PC-9 (cell line): ENCODE measurements around the gene HAUS5. TPM values are rescaled to one million over a fixed set of nuclear protein-coding genes. Genes with fewer than 3 reads are reported as not detected.

ENCODE experiments used
- BruUV-seq: library from RNA; stranded (reverse); fragments of 400-500 nt; replicated peaks from 2 replicates; lab custom pipeline; 2021; lab: Mats Ljungman, UMichigan
- CTCF ChIA-PET: fragments of 300-600 bp; sonication (Branson Sonifier 250); formaldehyde crosslinking; loops from one replicate; lab custom pipeline; 2022; ENCODE audit warnings: antibody characterized with exemption; lab: Charles Lee
- POLR2A ChIA-PET: fragments of 300-600 bp; sonication (Branson Sonifier 250); formaldehyde crosslinking; loops from one replicate; lab custom pipeline; 2022; ENCODE audit warnings: antibody characterized with exemption; ENCODE audit not compliant: unreplicated experiment; lab: Charles Lee
- DNase-seq, 2 experiments: peaks; one replicate each; pipeline versions ENCODE4 v3.0.0 to v3.0.0-alpha.2; 2015 to 2022; ENCODE audit warnings: mixed read lengths in 1 of 2
- H2AFZ ChIP-seq: fragments of 200-600 bp; sonication (generic); 2 replicates; pipeline ENCODE4 v1.8.1; 2017; ENCODE audit warnings: antibody characterized with exemption
- H3F3A ChIP-seq: fragments of 200-600 bp; sonication (generic); 2 replicates; pipeline ENCODE4 v1.8.1; 2017; ENCODE audit warnings: antibody characterized with exemption, mild to moderate bottlenecking, low read depth; ENCODE audit not compliant: insufficient read depth
- H3K27ac ChIP-seq: fragments of 200-600 bp; sonication (generic); 2 replicates; pipeline ENCODE4 v1.6.1; 2016; ENCODE audit warnings: mixed run types
- H3K27me3 ChIP-seq: fragments of 200-600 bp; sonication (generic); 2 replicates; pipeline ENCODE4 v1.6.1; 2016; ENCODE audit warnings: low read depth, mixed run types; ENCODE audit not compliant: insufficient read depth
- H3K36me3 ChIP-seq: fragments of 200-600 bp; sonication (generic); 2 replicates; pipeline ENCODE4 v1.6.1; 2016; ENCODE audit warnings: low read depth, mixed run types
- H3K4me1 ChIP-seq: fragments of 200-600 bp; sonication (generic); replicated peaks from 2 replicates; pipeline ENCODE4 v1.6.1; 2016; ENCODE audit warnings: mixed run types; ENCODE audit not compliant: insufficient read depth
- H3K4me2 ChIP-seq: fragments of 200-600 bp; sonication (generic); 2 replicates; pipeline ENCODE4 v1.6.1; 2017; ENCODE audit warnings: mixed run types
- H3K4me3 ChIP-seq: fragments of 200-600 bp; sonication (generic); 2 replicates; pipeline ENCODE4 v1.6.1; 2016; ENCODE audit warnings: mixed run types
- H3K79me2 ChIP-seq: fragments of 200-600 bp; sonication (generic); 2 replicates; pipeline ENCODE4 v1.6.1; 2017; ENCODE audit warnings: low read depth, mixed run types
- H3K9me2 ChIP-seq: fragments of 200-600 bp; sonication (generic); 2 replicates; pipeline ENCODE4 v1.8.1; 2017; ENCODE audit warnings: mild to moderate bottlenecking; ENCODE audit not compliant: insufficient read depth
- H3K9me3 ChIP-seq: fragments of 200-600 bp; sonication (generic); 2 replicates; pipeline ENCODE4 v1.8.1; 2016; ENCODE audit warnings: low read depth; ENCODE audit not compliant: insufficient read depth
- H4K20me1 ChIP-seq: fragments of 200-600 bp; sonication (generic); 2 replicates; pipeline ENCODE4 v1.8.1; 2017; ENCODE audit not compliant: insufficient read depth
- EZH2 ChIP-seq: fragments of 200-600 bp; sonication (generic); IDR thresholded peaks from 2 replicates; pipeline ENCODE4 v1.8.0; 2017; ENCODE audit warnings: antibody characterized with exemption, low read depth
- intact Hi-C: fragments of 100-400 bp; cut with micrococcal nuclease; formaldehyde crosslinking; loops from one replicate; pipeline ENCODE4 v1.10.0; 2022; ENCODE audit not compliant: unreplicated experiment
- total RNA-seq: library from RNA; stranded (reverse); gene quantifications from 2 replicates; pipeline ENCODE4 v1.2.3, GENCODE V29; 2021
- TF ChIP-seq, protein P1 (sequence below): fragments of 200-600 bp; sonication (generic); conservative IDR thresholded peaks from 2 replicates; pipeline ENCODE4 v1.6.1; 2017; ENCODE audit warnings: mixed run types, antibody characterized with exemption, mild to moderate bottlenecking, moderate library complexity

The HAUS5 gene
- total RNA-seq, 1 experiment from 2014 or later: 21.7 TPM

DNA sequence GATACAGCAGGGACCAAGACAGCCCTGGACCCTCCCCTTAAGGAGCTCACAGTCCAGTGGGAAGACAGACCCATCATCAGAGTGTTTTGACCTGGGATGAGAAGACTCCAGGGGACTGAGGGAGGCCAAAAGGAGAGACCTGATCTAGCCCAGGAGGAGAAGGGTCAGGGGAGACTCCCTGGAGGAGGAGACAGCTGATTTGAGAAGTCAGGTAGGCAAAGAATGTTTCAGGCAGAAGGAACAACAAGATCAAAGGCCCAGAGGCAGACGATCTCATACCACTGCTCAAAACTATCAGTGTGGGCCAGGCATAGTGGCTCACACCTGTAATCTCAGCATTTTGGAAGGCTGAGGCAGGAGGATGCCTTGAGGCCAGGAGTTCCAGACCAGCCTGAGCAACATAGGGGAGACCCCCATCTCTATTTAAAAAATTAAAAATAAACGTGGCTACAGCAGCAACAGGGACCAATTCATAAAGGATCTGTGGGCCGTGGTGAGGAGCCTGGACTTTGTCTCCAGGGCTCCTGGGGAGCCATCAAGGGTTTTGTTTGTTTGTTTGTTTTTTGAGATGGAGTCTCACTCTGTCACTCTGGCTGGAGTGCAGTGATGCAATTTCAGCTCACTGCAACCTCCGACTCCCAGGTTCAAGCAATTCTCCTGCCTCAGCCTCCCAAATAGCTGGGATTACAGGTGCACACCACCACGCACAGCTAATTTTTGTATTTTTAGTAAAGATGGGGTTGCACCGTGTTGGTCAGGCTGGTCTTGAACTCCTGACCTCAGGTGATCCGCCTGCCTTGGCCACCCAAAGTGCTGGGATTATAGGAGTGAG, 33.4 kb downstream of the HAUS5 start:
- Histone ChIP-seq H3K27ac (no peak overlapping the region), H3F3A (peaks cover 15% of the 10 kb centered on the region; the same call in 1 of the 2 replicates), H3K27me3 (no peaks in the 10 kb centered on the region), H3K4me3 (no peak overlapping the region), H4K20me1 (no peaks in the 10 kb centered on the region; the same call in 1 of the 2 replicates), H3K36me3 (no peaks in the 10 kb centered on the region), H3K9me2 (no peaks in the 10 kb centered on the region), H3K4me1 (peaks cover 17% of the 10 kb centered on the region), H3K79me2 (peaks cover 27% of the 10 kb centered on the region), H2AFZ (no peak overlapping the region), H3K4me2 (peak overlapping the region; percentile 94; the same call in 1 of the 2 replicates), H3K9me3 (no peaks in the 10 kb centered on the region)
- CTCF ChIA-PET: no interaction called here
- BruUV-seq: no TSS peak
- intact Hi-C loops: loop anchor here (2.0 kb wide), 1 partner anchor 71 kb away; no protein-coding TSS in a partner anchor
- POLR2A ChIA-PET: no interaction called here
- no peak for TF ChIP-seq EZH2
- TF ChIP-seq, protein P1, sequence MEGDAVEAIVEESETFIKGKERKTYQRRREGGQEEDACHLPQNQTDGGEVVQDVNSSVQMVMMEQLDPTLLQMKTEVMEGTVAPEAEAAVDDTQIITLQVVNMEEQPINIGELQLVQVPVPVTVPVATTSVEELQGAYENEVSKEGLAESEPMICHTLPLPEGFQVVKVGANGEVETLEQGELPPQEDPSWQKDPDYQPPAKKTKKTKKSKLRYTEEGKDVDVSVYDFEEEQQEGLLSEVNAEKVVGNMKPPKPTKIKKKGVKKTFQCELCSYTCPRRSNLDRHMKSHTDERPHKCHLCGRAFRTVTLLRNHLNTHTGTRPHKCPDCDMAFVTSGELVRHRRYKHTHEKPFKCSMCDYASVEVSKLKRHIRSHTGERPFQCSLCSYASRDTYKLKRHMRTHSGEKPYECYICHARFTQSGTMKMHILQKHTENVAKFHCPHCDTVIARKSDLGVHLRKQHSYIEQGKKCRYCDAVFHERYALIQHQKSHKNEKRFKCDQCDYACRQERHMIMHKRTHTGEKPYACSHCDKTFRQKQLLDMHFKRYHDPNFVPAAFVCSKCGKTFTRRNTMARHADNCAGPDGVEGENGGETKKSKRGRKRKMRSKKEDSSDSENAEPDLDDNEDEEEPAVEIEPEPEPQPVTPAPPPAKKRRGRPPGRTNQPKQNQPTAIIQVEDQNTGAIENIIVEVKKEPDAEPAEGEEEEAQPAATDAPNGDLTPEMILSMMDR: no peak
- DNase-seq: no peak

DNA sequence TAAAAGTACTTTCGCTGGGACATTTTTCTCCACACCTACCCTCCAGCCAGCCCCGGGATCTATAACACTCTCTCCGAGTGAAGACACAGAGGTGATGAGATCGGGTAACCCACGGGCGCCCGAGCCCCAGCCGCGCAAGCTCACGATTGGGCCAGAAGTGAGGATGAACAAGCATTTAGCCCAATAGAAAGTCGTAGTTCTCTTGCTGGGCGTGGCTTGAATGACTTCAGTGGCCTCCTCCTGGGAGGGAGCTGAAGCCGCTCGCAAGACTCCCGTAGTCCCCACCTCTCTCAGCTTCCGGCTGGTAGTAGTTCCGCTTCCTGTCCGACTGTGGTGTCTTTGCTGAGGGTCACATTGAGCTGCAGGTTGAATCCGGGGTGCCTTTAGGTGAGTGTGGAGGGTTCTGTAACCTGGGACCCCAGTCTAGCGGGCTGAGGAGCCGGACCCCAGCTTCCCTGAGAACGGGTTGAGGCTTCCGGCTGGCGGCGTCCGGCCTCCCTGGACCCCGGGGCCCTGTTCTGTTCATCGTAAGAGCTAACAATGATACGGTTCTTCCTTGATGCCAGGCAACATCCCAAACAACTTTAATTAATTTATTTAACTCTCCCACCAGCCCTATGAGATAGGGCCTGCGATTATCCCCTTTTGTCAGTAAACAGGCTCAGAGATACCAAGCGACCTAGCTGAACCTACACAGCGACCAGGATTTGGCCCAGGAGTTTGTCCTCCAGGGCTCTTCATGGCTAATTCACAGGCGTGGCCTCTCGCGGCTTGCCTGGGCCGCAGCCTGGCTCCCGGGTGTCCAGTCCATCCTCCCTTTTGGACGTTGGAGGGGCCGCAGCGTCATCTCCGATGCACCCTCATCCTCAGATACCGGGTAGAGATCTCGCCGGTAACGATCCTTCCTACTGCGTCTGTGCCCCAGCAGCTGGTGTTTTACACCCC, 35.8 kb downstream of the HAUS5 start, which contains the start of gene COX6B1:
TSS of gene COX6B1 (plus strand) at position 307 of the 945 bp plus-strand sequence. CDS start 2,921 bp downstream, outside the sequence.
- Histone ChIP-seq H3K36me3 (peaks cover 4% of the 10 kb centered on the region; the same call in 1 of the 2 replicates), H3K27me3 (no peaks in the 10 kb centered on the region), H3K4me3 (peak within 1 kb of the TSS; percentile 78), H3F3A (peaks cover 15% of the 10 kb centered on the region; the same call in 1 of the 2 replicates), H4K20me1 (no peaks in the 10 kb centered on the region; the same call in 1 of the 2 replicates), H3K79me2 (peaks cover 29% of the 10 kb centered on the region), H3K4me1 (peaks cover 11% of the 10 kb centered on the region; the same call in 1 of the 2 replicates), H2AFZ (peak within 1 kb of the TSS; percentile 70), H3K9me3 (no peaks in the 10 kb centered on the region), H3K27ac (peak within 1 kb of the TSS; percentile 2; the same call in 1 of the 2 replicates), H3K9me2 (no peaks in the 10 kb centered on the region), H3K4me2 (peak within 1 kb of the TSS; percentile 94)
- CTCF ChIA-PET: interaction anchor here (0.5 to 1.1 kb wide), 4 partner anchors 10 to 1582 kb away, joined by 3 to 5 read pairs (median 3); no protein-coding TSS in a partner anchor
- intact Hi-C loops: loop anchor here (1.0 to 2.0 kb wide), 2 partner anchors 45 to 69 kb away; no protein-coding TSS in a partner anchor
- BruUV-seq: TSS peak; percentile 63
- TF ChIP-seq, protein P1: no peak
- TF ChIP-seq EZH2: no peak
- DNase-seq: peak; percentile 91 to 96
- POLR2A ChIA-PET: interaction anchor here (0.5 to 0.7 kb wide), 7 partner anchors 11 to 336 kb away, joined by 4 to 18 read pairs (median 7); partner anchors contain the start of gene ATP4A
